HG02870 (cell line): Measurements from ENCODE around the gene RPS27A.
"Not testable (repeated sequence)": the region's sequence is repeated elsewhere in the genome, so short reads cannot be mapped to it uniquely, and the experiment has no call there.

ENCODE experiments used
- ATAC-seq: cut with Tn5 transposase; IDR thresholded peaks from one replicate; pipeline ENCODE4 v1.9.1; 2021; ENCODE audit warnings: mild to moderate bottlenecking, moderate library complexity; ENCODE audit not compliant: unreplicated experiment

The RPS27A gene

GRCh38 chr2:55232084-55232862 lies at the start of gene RPS27A, which contains the start of gene CLHC1:
Gene RPS27A, plus strand, starts transcription at chr2:55232688. Its CDS starts 137 bp downstream, at chr2:55232825.
Gene CLHC1, minus strand, starts transcription at chr2:55232293. Its CDS starts 9,882 bp downstream, at chr2:55222411.
- peak; percentile 87 for ATAC-seq

GRCh38 chr2:55186837-55187236 lies 45.7 kb upstream of the RPS27A start:
- not testable (repeated sequence) for ATAC-seq

- not testable (repeated sequence) for ATAC-seq
These were observed 40.6 kb upstream of the RPS27A start for GRCh38 chr2:55191888-55192287.

- ATAC-seq: no peak
These were observed 36.0 kb upstream of the RPS27A start for GRCh38 chr2:55196526-55196925.

GRCh38 chr2:55200416-55200815 lies 32.1 kb upstream of the RPS27A start:
- no peak for ATAC-seq

GRCh38 chr2:55204536-55204935 lies 28.0 kb upstream of the RPS27A start:
- no peak for ATAC-seq

- ATAC-seq: no peak
These were observed 27.5 kb upstream of the RPS27A start for GRCh38 chr2:55204950-55205349.

GRCh38 chr2:55213822-55214221 lies 18.7 kb upstream of the RPS27A start:
- ATAC-seq: no peak

- no peak for ATAC-seq
These were observed 8.3 kb upstream of the RPS27A start for GRCh38 chr2:55223958-55224760.

- no peak for ATAC-seq
These were observed 7.7 kb upstream of the RPS27A start for GRCh38 chr2:55224761-55225261.

- ATAC-seq: no peak
These were observed 6.9 kb upstream of the RPS27A start for GRCh38 chr2:55225481-55226020.

- ATAC-seq: not testable (repeated sequence)
These were observed 4.9 kb upstream of the RPS27A start for GRCh38 chr2:55227437-55228225.

GRCh38 chr2:55228226-55228563 lies 4.3 kb upstream of the RPS27A start:
- ATAC-seq: no peak

GRCh38 chr2:55229221-55229620 lies 3.3 kb upstream of the RPS27A start:
- no peak for ATAC-seq

GRCh38 chr2:55230551-55230950 lies 1.9 kb upstream of the RPS27A start:
- no peak for ATAC-seq

- ATAC-seq: no peak
These were observed 873 bp upstream of the RPS27A start for GRCh38 chr2:55231546-55232083.

- peak; percentile 20 for ATAC-seq
These were observed 572 bp downstream of the RPS27A start for GRCh38 chr2:55232863-55233657.

- ATAC-seq: no peak
These were observed 1.1 kb downstream of the RPS27A start for GRCh38 chr2:55233658-55233940.

- ATAC-seq: no peak
These were observed 3.4 kb downstream of the RPS27A start for GRCh38 chr2:55235724-55236538.
